GM06990 (cell line): ENCODE data around the gene CA12.

Experiments used
- DNase-seq: peaks from one replicate; pipeline ENCODE4 v3.0.0-alpha.2; 2011; ENCODE audit not compliant: insufficient read length; ENCODE audit errors: extremely low read depth
- H3K27me3 ChIP-seq: replicated peaks from 2 replicates; pipeline ENCODE4 v1.6.0; 2011; ENCODE audit warnings: low read length; ENCODE audit not compliant: control insufficient read depth, insufficient read depth
- H3K36me3 ChIP-seq: 2 replicates; pipeline ENCODE4 v1.5.1; 2011; ENCODE audit warnings: low read length; ENCODE audit not compliant: control insufficient read depth, insufficient read depth
- H3K4me3 ChIP-seq: replicated peaks from 2 replicates; pipeline ENCODE4 v1.5.1; 2011; ENCODE audit warnings: low read depth, mild to moderate bottlenecking, control low read depth, low read length
- TF ChIP-seq, protein P1 (sequence below): IDR thresholded peaks from 2 replicates; pipeline ENCODE4 v1.5.1; 2011; ENCODE audit warnings: low read length, control low read depth, mild to moderate bottlenecking, inconsistent platforms; ENCODE audit not compliant: insufficient read depth, poor library complexity, severe bottlenecking

CA12 gene

DNA sequence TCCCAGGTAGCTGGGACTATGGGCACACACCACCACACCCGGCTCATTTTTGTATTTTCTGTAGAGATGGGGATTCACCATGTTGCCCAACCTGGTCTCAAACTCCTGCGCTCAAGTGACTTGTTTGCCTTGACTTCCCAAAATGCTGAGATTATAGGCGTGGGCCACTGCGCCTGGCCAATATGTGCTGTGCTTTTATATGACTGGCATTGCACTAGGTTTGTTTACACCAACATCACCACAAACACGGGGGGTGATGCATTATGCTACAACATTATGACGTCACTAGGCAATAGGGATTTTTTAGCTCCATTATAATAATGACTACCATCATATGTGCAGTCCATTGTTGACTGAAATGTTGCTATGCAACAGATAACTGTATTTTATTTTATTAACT lies 97.3 kb downstream of the CA12 start:
- TF ChIP-seq, protein P1, sequence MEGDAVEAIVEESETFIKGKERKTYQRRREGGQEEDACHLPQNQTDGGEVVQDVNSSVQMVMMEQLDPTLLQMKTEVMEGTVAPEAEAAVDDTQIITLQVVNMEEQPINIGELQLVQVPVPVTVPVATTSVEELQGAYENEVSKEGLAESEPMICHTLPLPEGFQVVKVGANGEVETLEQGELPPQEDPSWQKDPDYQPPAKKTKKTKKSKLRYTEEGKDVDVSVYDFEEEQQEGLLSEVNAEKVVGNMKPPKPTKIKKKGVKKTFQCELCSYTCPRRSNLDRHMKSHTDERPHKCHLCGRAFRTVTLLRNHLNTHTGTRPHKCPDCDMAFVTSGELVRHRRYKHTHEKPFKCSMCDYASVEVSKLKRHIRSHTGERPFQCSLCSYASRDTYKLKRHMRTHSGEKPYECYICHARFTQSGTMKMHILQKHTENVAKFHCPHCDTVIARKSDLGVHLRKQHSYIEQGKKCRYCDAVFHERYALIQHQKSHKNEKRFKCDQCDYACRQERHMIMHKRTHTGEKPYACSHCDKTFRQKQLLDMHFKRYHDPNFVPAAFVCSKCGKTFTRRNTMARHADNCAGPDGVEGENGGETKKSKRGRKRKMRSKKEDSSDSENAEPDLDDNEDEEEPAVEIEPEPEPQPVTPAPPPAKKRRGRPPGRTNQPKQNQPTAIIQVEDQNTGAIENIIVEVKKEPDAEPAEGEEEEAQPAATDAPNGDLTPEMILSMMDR, result no peak
- H3K27me3 ChIP-seq, result no peaks in the 10 kb centered on the region
- H3K36me3 ChIP-seq, result no peaks in the 10 kb centered on the region; the same call in 1 of the 2 replicates
- no peak overlapping the region for H3K4me3 ChIP-seq
- no peak for DNase-seq

DNA sequence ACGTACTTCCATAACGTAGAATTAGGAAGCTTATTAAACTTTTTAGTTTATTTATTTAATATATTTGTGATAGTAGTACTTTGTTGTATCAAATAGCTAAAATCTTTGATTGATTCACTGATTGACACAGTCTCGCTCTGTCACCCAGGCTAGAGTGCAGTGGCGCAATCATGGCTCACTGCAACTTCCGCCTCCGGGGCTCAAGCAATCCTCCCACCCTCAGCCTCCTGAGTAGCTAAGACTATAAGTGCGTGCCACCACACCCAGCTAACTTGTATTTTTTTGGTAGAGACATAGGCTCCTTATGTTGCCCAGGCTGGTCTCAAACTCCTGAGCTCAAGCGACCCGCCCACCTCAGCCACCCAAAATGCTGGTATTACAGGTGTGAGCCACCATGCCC lies 98.5 kb downstream of the CA12 start:
- Histone ChIP-seq H3K4me3 (no peak overlapping the region), H3K36me3 (no peaks in the 10 kb centered on the region; the same call in 1 of the 2 replicates), H3K27me3 (no peaks in the 10 kb centered on the region)
- TF ChIP-seq, protein P1, result no peak
- DNase-seq, result no peak

DNA sequence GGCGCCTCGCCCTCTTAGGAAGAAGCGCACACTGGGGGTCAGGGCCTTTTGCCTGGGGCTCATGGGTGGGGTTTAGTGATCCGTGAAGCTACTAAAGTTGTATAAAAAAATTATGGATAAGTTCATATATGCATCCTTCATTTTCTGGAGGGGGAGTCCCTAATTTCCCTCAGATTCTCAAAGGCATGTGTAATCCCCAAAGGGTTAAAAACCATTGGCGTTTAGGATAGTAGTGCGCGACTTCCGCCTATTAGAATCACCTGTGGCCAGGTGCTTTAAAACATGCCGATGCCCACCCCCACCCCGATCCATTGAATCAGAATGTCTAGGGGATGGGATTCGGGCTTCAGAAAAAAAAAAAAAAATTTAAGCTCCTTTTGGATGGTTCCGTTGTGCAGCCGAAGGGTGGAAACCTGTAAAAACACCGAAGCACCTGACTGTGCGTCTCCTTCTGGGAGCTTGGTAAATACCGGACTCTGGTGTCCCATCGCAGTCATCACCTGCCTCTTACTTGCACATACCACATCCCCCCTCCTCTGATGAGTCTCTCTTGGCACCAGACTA lies 103.7 kb downstream of the CA12 start:
- no peaks in the 10 kb centered on the region for H3K27me3 ChIP-seq
- H3K36me3 ChIP-seq, result no peaks in the 10 kb centered on the region
- TF ChIP-seq, protein P1, result no peak
- H3K4me3 ChIP-seq, result peak overlapping the region; percentile 71
- no peak for DNase-seq

DNA sequence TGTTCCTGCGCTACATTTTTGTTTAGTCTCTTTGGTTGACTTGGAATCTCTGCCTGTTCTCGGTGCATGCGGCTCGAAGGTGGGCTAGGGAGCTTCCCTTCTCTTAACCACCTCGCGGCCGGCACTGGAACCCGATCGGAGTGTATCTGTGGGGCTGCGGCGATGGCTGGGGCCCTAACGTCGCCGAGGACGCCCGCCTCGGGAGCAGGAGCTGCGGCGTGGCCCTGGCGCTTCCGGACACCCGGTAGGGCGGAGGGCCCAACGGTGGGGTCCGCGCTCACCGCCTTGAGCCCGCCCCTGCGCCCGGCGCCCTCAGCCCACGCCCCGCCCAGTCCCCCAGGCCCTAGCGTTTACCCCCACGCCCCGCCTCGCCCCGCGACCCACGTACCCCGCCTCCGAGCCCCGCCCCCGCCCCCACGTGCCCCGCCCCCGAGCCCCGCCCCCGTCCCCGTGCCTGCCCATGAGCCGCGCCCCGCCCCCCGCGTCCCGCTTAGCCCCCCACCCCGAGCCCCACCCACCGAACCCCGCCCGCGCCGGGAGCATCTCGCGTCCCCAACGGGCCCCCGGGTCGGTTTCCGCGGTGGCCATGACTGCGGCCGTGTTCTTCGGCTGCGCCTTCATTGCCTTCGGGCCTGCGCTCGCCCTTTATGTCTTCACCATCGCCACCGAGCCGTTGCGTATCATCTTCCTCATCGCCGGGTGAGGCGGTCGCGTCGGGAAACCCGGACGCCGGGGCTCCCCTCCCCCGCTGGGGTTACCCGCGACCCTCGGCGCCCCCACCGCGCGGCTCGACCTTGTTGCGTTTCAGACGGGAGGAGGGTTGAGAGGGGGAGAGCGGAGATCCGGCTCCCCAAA lies 104.4 kb downstream of the CA12 start, which contains the start of gene APH1B:
Gene APH1B, plus strand, starts transcription at position 568 of the 855 bp plus-strand sequence. Its CDS starts 19 bp downstream, at position 587.
- peak; percentile 85 for DNase-seq
- Histone ChIP-seq H3K4me3 (peak within 1 kb of the TSS; percentile 71), H3K36me3 (no peaks in the 10 kb centered on the region), H3K27me3 (no peaks in the 10 kb centered on the region)
- TF ChIP-seq, protein P1, result no peak

DNA sequence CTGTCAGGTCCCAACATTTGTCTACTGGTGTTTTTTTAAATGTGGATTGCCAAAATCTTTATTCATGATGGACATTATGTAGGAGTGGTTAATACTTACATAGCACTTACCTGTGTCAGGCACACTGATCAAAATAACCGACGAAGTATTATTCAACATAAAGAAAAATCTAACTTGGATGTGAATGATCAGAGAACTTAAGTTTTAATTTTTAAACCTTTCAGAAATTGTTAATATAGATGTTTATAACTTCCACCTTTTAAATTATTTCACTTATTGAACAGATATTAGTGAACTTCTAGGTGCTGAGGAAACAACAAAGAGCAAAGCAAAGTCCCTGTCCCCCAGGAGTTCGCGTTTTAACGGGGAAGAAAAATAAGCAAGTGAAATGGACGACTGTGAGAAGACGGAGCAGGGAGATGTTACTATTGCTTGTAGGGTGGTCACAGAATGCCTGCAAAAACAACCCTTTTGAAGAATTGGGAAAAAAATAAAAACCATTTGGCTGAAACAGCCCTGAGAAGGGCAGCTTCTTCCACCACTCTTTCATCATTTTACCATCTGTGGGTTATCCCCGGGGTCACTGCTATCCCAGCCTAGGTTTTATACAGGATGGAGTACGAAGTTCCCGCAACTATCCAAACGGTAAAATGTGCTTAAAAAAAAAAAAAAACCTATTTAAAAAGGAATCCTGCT lies 105.2 kb downstream of the CA12 start:
- TF ChIP-seq, protein P1, result no peak
- no peak for DNase-seq
- no peaks in the 10 kb centered on the region for H3K36me3 ChIP-seq
- H3K27me3 ChIP-seq, result no peaks in the 10 kb centered on the region
- peak overlapping the region; percentile 66 for H3K4me3 ChIP-seq
